Activated B cell treated with CpG ODN at 0.5 μM for 24 hours (primary cell): Measurements from ENCODE around the gene SHISA4. TPM values are rescaled to one million over a fixed set of nuclear protein-coding genes. Genes with fewer than 3 reads are reported as not detected.

Experiments used
- ATAC-seq: fragments of 200-7000 bp; cut with Tn5 transposase; one replicate; pipeline ENCODE4 v1.10.0; 2021; ENCODE audit warnings: low read depth, mild to moderate bottlenecking, moderate library complexity
- CTCF ChIA-PET: fragments of 350-600 bp; sonication (Branson Sonifier 250); formaldehyde crosslinking; loops from one replicate; lab custom pipeline; 2021; ENCODE audit warnings: antibody characterized with exemption; lab: Charles Lee
- POLR2A ChIA-PET: fragments of 350-600 bp; sonication (Branson Sonifier 250); formaldehyde crosslinking; loops from one replicate; lab custom pipeline; 2021; ENCODE audit warnings: antibody characterized with exemption; lab: Charles Lee
- DNase-seq: peaks from one replicate; pipeline ENCODE4 v3.0.0; 2022
- H3K27ac Mint-ChIP-seq: one replicate; pipeline ENCODE4 v1.8.0; 2020; ENCODE audit warnings: mixed read lengths
- H3K27me3 Mint-ChIP-seq: one replicate; pipeline ENCODE4 v1.8.0; 2021; ENCODE audit warnings: mixed read lengths
- H3K36me3 Mint-ChIP-seq: one replicate; pipeline ENCODE4 v1.8.0; 2021; ENCODE audit warnings: low read depth, mixed read lengths
- H3K4me1 Mint-ChIP-seq: one replicate; pipeline ENCODE4 v1.8.0; 2021; ENCODE audit warnings: mixed read lengths
- H3K4me3 Mint-ChIP-seq: one replicate; pipeline ENCODE4 v1.8.0; 2020; ENCODE audit warnings: mild to moderate bottlenecking, mixed read lengths
- H3K9me3 Mint-ChIP-seq: one replicate; pipeline ENCODE4 v1.8.0; 2020; ENCODE audit warnings: mixed read lengths
- intact Hi-C: fragments of 100-400 bp; cut with micrococcal nuclease; formaldehyde crosslinking; loops from one replicate; pipeline ENCODE4 v1.15.1; 2024
- total RNA-seq: library from RNA; stranded (reverse); gene quantifications from 2 replicates; pipeline ENCODE4 v1.2.3, GENCODE V29; 2022
- TF ChIP-seq, protein P1 (sequence below): fragments of 200-600 bp; IDR thresholded peaks from one replicate; pipeline ENCODE4 v1.8.0; 2022; ENCODE audit warnings: antibody characterized with exemption, mild to moderate bottlenecking

SHISA4 gene
- total RNA-seq, 1 donor from 2014 or later = 0.35 TPM

DNA sequence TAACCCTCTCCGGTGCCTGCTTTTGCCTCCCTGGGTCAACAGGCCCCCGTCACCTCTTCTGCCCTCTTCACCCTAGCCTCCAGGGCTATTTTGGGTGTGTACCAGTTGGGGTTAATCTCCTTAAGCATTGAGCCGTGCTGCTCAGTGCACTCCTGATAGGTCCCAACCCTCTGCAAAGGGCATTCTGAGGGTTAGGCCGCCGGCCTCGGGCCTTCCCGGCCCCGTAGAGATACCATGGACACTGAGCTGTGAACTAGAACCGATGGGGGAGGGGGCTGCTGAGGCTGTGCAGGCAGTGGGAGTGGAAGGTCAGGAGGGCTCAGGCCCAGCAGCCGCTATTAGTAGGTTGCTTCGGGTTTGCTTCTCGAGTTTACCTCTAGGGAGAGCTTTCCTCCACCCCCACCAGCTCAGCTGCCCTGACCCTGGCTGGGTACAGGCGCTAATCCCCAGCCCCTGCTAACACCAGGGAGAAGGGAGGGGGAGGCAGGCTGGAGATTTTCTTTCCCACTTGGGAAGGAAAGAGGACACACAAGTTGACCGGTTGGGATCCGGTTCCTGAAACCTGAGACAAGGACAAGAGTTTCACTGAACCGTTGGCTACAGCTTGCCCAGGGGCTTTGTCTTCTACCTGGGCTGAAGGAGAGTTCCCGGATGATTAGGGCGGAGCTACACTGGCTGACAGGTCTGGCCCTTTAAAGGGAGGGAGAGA is 52.9 kb downstream of the SHISA4 start:
- TF ChIP-seq, protein P1, sequence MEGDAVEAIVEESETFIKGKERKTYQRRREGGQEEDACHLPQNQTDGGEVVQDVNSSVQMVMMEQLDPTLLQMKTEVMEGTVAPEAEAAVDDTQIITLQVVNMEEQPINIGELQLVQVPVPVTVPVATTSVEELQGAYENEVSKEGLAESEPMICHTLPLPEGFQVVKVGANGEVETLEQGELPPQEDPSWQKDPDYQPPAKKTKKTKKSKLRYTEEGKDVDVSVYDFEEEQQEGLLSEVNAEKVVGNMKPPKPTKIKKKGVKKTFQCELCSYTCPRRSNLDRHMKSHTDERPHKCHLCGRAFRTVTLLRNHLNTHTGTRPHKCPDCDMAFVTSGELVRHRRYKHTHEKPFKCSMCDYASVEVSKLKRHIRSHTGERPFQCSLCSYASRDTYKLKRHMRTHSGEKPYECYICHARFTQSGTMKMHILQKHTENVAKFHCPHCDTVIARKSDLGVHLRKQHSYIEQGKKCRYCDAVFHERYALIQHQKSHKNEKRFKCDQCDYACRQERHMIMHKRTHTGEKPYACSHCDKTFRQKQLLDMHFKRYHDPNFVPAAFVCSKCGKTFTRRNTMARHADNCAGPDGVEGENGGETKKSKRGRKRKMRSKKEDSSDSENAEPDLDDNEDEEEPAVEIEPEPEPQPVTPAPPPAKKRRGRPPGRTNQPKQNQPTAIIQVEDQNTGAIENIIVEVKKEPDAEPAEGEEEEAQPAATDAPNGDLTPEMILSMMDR = no peak
- Mint-ChIP-seq H3K4me3 (no peak overlapping the region), H3K27ac (no peak overlapping the region), H3K4me1 (peaks cover 8% of the 10 kb centered on the region), H3K27me3 (peaks cover 34% of the 10 kb centered on the region), H3K36me3 (no peaks in the 10 kb centered on the region), H3K9me3 (no peaks in the 10 kb centered on the region)
- ChIA-PET POLR2A (no interaction called here), CTCF (no interaction called here)
- DNase-seq (no peak), ATAC-seq (no peak)
- intact Hi-C loops = no loop called here

DNA sequence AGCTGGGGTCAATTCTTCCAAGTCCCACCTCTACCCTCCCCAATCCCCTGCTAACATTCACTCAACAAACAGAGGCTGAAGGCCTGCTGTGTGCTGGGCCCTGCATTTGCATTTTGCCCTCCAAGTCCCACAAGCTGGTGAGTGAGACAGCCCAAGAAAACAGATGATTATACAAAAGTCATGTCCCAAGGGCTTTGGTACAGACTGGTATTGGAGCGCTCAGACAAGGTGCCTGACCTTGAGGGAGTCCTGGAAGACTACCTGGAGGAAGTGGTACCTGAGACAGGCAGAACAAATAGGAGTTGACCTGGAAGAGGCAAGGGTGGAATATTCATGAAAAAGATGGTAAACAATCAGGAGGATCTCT is 53.4 kb downstream of the SHISA4 start:
- DNase-seq = no peak

More for the DNA sequence above, 53.4 kb downstream of the SHISA4 start:
- Mint-ChIP-seq H3K27me3 (peaks cover 39% of the 10 kb centered on the region), H3K9me3 (no peaks in the 10 kb centered on the region), H3K4me1 (peaks cover 11% of the 10 kb centered on the region), H3K27ac (no peak overlapping the region), H3K36me3 (no peaks in the 10 kb centered on the region), H3K4me3 (no peak overlapping the region)
- no peak for ATAC-seq
- intact Hi-C loops = no loop called here
- ChIA-PET POLR2A (no interaction called here), CTCF (no interaction called here)
- TF ChIP-seq, protein P1 = no peak

Other genes with a start within 250 kb of the SHISA4 start
- 45.7 and 48.2 TPM in 2 replicates for gene IPO9, start 59.7 kb upstream of the SHISA4 start, total RNA-seq
- not detected in 2 replicates for gene LMOD1, start 57.6 kb downstream of the SHISA4 start, total RNA-seq
- gene TIMM17A, start 66.6 kb downstream of the SHISA4 start, total RNA-seq = 50.4 and 51.3 TPM in 2 replicates
- 37.3 and 38.3 TPM in 2 replicates for gene RNPEP, start 93.8 kb downstream of the SHISA4 start, total RNA-seq
- gene ELF3, start 121.7 kb downstream of the SHISA4 start, total RNA-seq = 4.8 and 6.2 TPM in 2 replicates
- not detected in 2 replicates for gene GPR37L1, start 234.0 kb downstream of the SHISA4 start, total RNA-seq